Keratinocyte (primary cell): ENCODE measurements around the gene MIPOL1. TPM values are rescaled to one million over a fixed set of nuclear protein-coding genes. Genes with fewer than 3 reads are reported as not detected.
A peak's percentile ranks its signal among the peaks of the same experiment; 100 is the strongest.

Source experiments
- DNase-seq: peaks from one replicate; pipeline ENCODE4 v3.0.0-alpha.2; 2011; ENCODE audit warnings: low read depth, missing footprints, low spot score
- FAIRE-seq: peaks from 2 replicates; lab custom pipeline; 2011; peaks lifted over from hg19 to GRCh38; lab: Jason Lieb, UNC
- H2AFZ ChIP-seq: 2 replicates; pipeline ENCODE4 v1.6.0; 2012; ENCODE audit warnings: low read length, control low read depth, inconsistent platforms; ENCODE audit not compliant: control insufficient read depth
- H3K27ac ChIP-seq: 2 replicates; pipeline ENCODE4 v1.5.1; 2011; ENCODE audit warnings: low read length; ENCODE audit not compliant: control insufficient read depth, insufficient read depth
- H3K27me3 ChIP-seq: 3 replicates; pipeline ENCODE4 v1.6.0; 2011; ENCODE audit warnings: low read length; ENCODE audit not compliant: control insufficient read depth, insufficient read depth; ENCODE audit errors: extremely low read depth
- H3K36me3 ChIP-seq, 2 experiments: 2 replicates in 1 of 2; 3 replicates in 1 of 2; pipeline ENCODE4 v1.5.1; 2011; ENCODE audit warnings: low read length in 2 of 2, mild to moderate bottlenecking in 1 of 2; ENCODE audit not compliant: control insufficient read depth in 2 of 2, insufficient read depth in 2 of 2; ENCODE audit errors: extremely low read depth in 1 of 2
- H3K4me1 ChIP-seq: 3 replicates; pipeline ENCODE4 v1.5.1; 2011; ENCODE audit warnings: low read length; ENCODE audit not compliant: control insufficient read depth, insufficient read depth; ENCODE audit errors: extremely low read depth
- H3K4me2 ChIP-seq: 3 replicates; pipeline ENCODE4 v1.6.0; 2011; ENCODE audit warnings: low read depth, low read length; ENCODE audit not compliant: control insufficient read depth, insufficient read depth; ENCODE audit errors: extremely low read depth
- H3K4me3 ChIP-seq, 3 experiments: fragments of 200-600 bp in 1 of 3; sonication (generic) in 1 of 3; 2 replicates in 2 of 3; 3 replicates in 1 of 3; pipeline ENCODE4 v1.5.1; 2011 to 2016; ENCODE audit warnings: low read length in 3 of 3, mild to moderate bottlenecking in 3 of 3, control low read depth in 2 of 3, inconsistent platforms in 1 of 3, low read depth in 1 of 3, mixed read lengths in 1 of 3, mixed run types in 1 of 3, moderate library complexity in 1 of 3; ENCODE audit not compliant: control insufficient read depth in 2 of 3, insufficient read depth in 2 of 3; ENCODE audit errors: extremely low read depth in 1 of 3
- H3K79me2 ChIP-seq: 2 replicates; pipeline ENCODE4 v1.6.0; 2012; ENCODE audit warnings: low read length; ENCODE audit not compliant: control insufficient read depth, insufficient read depth
- H3K9ac ChIP-seq: 3 replicates; pipeline ENCODE4 v1.6.0; 2011; ENCODE audit warnings: low read length; ENCODE audit not compliant: control insufficient read depth, insufficient read depth; ENCODE audit errors: extremely low read depth
- H3K9me1 ChIP-seq: 3 replicates; pipeline ENCODE4 v1.6.0; 2011; ENCODE audit warnings: low read length; ENCODE audit not compliant: control insufficient read depth, insufficient read depth; ENCODE audit errors: extremely low read depth
- H3K9me3 ChIP-seq: 2 replicates; pipeline ENCODE4 v1.5.1; 2012; ENCODE audit warnings: low read depth, low read length; ENCODE audit not compliant: control insufficient read depth
- H4K20me1 ChIP-seq: 3 replicates; pipeline ENCODE4 v1.6.0; 2011; ENCODE audit warnings: low read length; ENCODE audit not compliant: control insufficient read depth, insufficient read depth; ENCODE audit errors: extremely low read depth
- CTCF ChIP-seq, 3 experiments: IDR thresholded peaks in 1 of 3; conservative IDR thresholded peaks in 1 of 3; optimal IDR thresholded peaks in 1 of 3; 2 replicates in 2 of 3; 3 replicates in 1 of 3; pipeline versions ENCODE3 to v1.5.1; 2011; ENCODE audit warnings: low read length in 3 of 3, mild to moderate bottlenecking in 3 of 3, moderate library complexity in 2 of 3, control low read depth in 1 of 3, inconsistent platforms in 1 of 3; ENCODE audit not compliant: insufficient read depth in 2 of 3; ENCODE audit errors: extremely low read depth in 1 of 3
- EZH2 ChIP-seq: IDR thresholded peaks from one replicate; pipeline ENCODE4 v1.6.1; 2012; ENCODE audit warnings: inconsistent platforms, mild to moderate bottlenecking, low read length, moderate library complexity
- dilution Hi-C: fragments of 300-500 bp; cut with MboI; formaldehyde crosslinking; loops from one replicate; pipeline ENCODE4 v1.7.0; 2020; ENCODE audit warnings: low sequenced_read_pairs; ENCODE audit not compliant: extremely low pct_ligation_motif_present
- polyA plus RNA-seq, 5 experiments: library from polyadenylated mRNA; depleted of rRNA in 3 of 5; stranded (reverse) in 3 of 5; stranded (forward) in 1 of 5; unstranded in 1 of 5; fragments of >200 nt; gene quantifications; 1 replicate in 1 of 5; 2 replicates in 3 of 5; 3 replicates in 1 of 5; pipeline versions ENCODE4 v1.2.1 to v1.2.3, GENCODE V29; 2011 to 2012; ENCODE audit warnings: missing spikeins in 2 of 5, low read depth in 1 of 5, low replicate concordance in 1 of 5

Gene MIPOL1
- polyA plus RNA-seq, 1 donor (not counting 4 experiments of a cell fraction or from before 2014, with no cell fraction given) = 10.9 TPM

GRCh38 chr14:37558740-37559139 lies 361.0 kb downstream of the MIPOL1 start:
- DNase-seq = no peak
- no peaks in the 10 kb centered on the region for H4K20me1 ChIP-seq
- dilution Hi-C loops = no loop called here

GRCh38 chr14:37559386-37559785 lies 361.6 kb downstream of the MIPOL1 start:
- dilution Hi-C loops = no loop called here
- Histone ChIP-seq H3K27ac (no peak overlapping the region), H3K4me1 (no peaks in the 10 kb centered on the region), H3K36me3 (no peaks in the 10 kb centered on the region), H3K9me3 (no peaks in the 10 kb centered on the region), H4K20me1 (no peaks in the 10 kb centered on the region), H3K4me2 (no peak overlapping the region), H3K27me3 (no peaks in the 10 kb centered on the region), H3K9ac (no peak overlapping the region), H3K4me3 (no peak overlapping the region), H3K79me2 (no peaks in the 10 kb centered on the region), H2AFZ (no peak overlapping the region), H3K9me1 (no peaks in the 10 kb centered on the region)
- TF ChIP-seq CTCF (optimal IDR thresholded peaks at IDR 0.05 in 1 of 3, IDR thresholded peaks at IDR 0.05 in 1 of 3, conservative IDR thresholded peaks at IDR 0.05 in 1 of 3; ENCODE audit: extremely low read depth in 1 of 3, insufficient read depth in 2 of 3, low read length in 3 of 3) (no peak), EZH2 (no peak)
- FAIRE-seq (peak; percentile 39), DNase-seq (no peak)

More at GRCh38 chr14:37558740-37559139, 361.0 kb downstream of the MIPOL1 start:
- H3K9ac ChIP-seq = no peak overlapping the region
- no peaks in the 10 kb centered on the region for H3K36me3 ChIP-seq
- H3K27me3 ChIP-seq = no peaks in the 10 kb centered on the region
- H3K79me2 ChIP-seq = no peaks in the 10 kb centered on the region
- H3K9me1 ChIP-seq = no peaks in the 10 kb centered on the region
- no peak overlapping the region for H3K27ac ChIP-seq
- H3K4me3 ChIP-seq = no peak overlapping the region
- H3K4me2 ChIP-seq = no peak overlapping the region
- H3K4me1 ChIP-seq = no peaks in the 10 kb centered on the region
- no peak for FAIRE-seq
- no peak overlapping the region for H2AFZ ChIP-seq
- H3K9me3 ChIP-seq = no peaks in the 10 kb centered on the region
- TF ChIP-seq CTCF (optimal IDR thresholded peaks at IDR 0.05 in 1 of 3, IDR thresholded peaks at IDR 0.05 in 1 of 3, conservative IDR thresholded peaks at IDR 0.05 in 1 of 3; ENCODE audit: extremely low read depth in 1 of 3, insufficient read depth in 2 of 3, low read length in 3 of 3) (no peak), EZH2 (no peak)
